Mesendoderm (in vitro differentiated cells): Measurements from ENCODE around the gene SH2B2.

ENCODE experiments used
- DNase-seq: peaks from one replicate; pipeline ENCODE4 v3.0.0; 2013
- H2AK5ac ChIP-seq: 2 replicates; pipeline ENCODE4 v1.6.1; 2013; ENCODE audit warnings: low read length, inconsistent platforms
- H2BK120ac ChIP-seq: 2 replicates; pipeline ENCODE4 v1.6.1; 2013; ENCODE audit warnings: low read depth, mild to moderate bottlenecking, low read length, moderate library complexity, mixed read lengths
- H2BK15ac ChIP-seq: replicated peaks from 2 replicates; pipeline ENCODE4 v1.6.1; 2013; ENCODE audit warnings: low read depth, mild to moderate bottlenecking, moderate library complexity
- H2BK5ac ChIP-seq: 2 replicates; pipeline ENCODE4 v1.6.1; 2013; ENCODE audit warnings: low read length, inconsistent platforms
- H3K18ac ChIP-seq: 2 replicates; pipeline ENCODE4 v1.6.1; 2013; ENCODE audit warnings: mild to moderate bottlenecking, low read length, mixed read lengths
- H3K23ac ChIP-seq: one replicate; pipeline ENCODE4 v1.6.1; 2013; ENCODE audit warnings: low read length
- H3K27ac ChIP-seq: 2 replicates; pipeline ENCODE4 v1.5.1; 2013; ENCODE audit warnings: low read depth, mild to moderate bottlenecking, inconsistent platforms, low read length, moderate library complexity
- H3K27me3 ChIP-seq: 2 replicates; pipeline ENCODE4 v1.6.1; 2013; ENCODE audit warnings: low read length, control low read depth, mild to moderate bottlenecking, inconsistent platforms; ENCODE audit not compliant: insufficient read depth, poor library complexity
- H3K36me3 ChIP-seq: 2 replicates; pipeline ENCODE4 v1.6.1; 2013; ENCODE audit warnings: low read length, inconsistent platforms; ENCODE audit not compliant: control insufficient read depth, insufficient read depth
- H3K4ac ChIP-seq: one replicate; pipeline ENCODE4 v1.6.1; 2013; ENCODE audit warnings: low read depth, mild to moderate bottlenecking, low read length, moderate library complexity
- H3K4me1 ChIP-seq: 2 replicates; pipeline ENCODE4 v1.6.1; 2013; ENCODE audit warnings: low read depth, low read length, inconsistent platforms; ENCODE audit not compliant: control insufficient read depth
- H3K4me2 ChIP-seq: 2 replicates; pipeline ENCODE4 v1.6.1; 2013; ENCODE audit warnings: low read length
- H3K4me3 ChIP-seq: 2 replicates; pipeline ENCODE4 v1.5.1; 2013; ENCODE audit warnings: mild to moderate bottlenecking, low read length
- H3K56ac ChIP-seq: one replicate; pipeline ENCODE4 v1.6.1; 2013; ENCODE audit warnings: low read length
- H3K79me1 ChIP-seq: 2 replicates; pipeline ENCODE4 v1.6.1; 2013; ENCODE audit warnings: low read length, inconsistent platforms
- H3K79me2 ChIP-seq: 2 replicates; pipeline ENCODE4 v1.6.1; 2013; ENCODE audit warnings: mild to moderate bottlenecking, low read length; ENCODE audit not compliant: control insufficient read depth, insufficient read depth
- H3K9ac ChIP-seq: 2 replicates; pipeline ENCODE4 v1.6.1; 2013; ENCODE audit warnings: low read length, inconsistent platforms
- H4K5ac ChIP-seq: one replicate; pipeline ENCODE4 v1.6.1; 2013; ENCODE audit warnings: low read length
- H4K8ac ChIP-seq: one replicate; pipeline ENCODE4 v1.6.1; 2013; ENCODE audit warnings: low read depth, mild to moderate bottlenecking, control low read depth, low read length, moderate library complexity
- WGBS: extraction: QIAGEN DNeasy Blood & Tissue Kit; methylation state at CpG from one replicate; pipeline ENCODE4 v1.1.7; 2013; ENCODE audit warnings: low lambda C conversion rate, missing lambda C conversion rate; ENCODE audit not compliant: insufficient coverage; ENCODE audit errors: extremely low coverage; 5-methylcytosine and 5-hydroxymethylcytosine counted together

Gene SH2B2

DNA sequence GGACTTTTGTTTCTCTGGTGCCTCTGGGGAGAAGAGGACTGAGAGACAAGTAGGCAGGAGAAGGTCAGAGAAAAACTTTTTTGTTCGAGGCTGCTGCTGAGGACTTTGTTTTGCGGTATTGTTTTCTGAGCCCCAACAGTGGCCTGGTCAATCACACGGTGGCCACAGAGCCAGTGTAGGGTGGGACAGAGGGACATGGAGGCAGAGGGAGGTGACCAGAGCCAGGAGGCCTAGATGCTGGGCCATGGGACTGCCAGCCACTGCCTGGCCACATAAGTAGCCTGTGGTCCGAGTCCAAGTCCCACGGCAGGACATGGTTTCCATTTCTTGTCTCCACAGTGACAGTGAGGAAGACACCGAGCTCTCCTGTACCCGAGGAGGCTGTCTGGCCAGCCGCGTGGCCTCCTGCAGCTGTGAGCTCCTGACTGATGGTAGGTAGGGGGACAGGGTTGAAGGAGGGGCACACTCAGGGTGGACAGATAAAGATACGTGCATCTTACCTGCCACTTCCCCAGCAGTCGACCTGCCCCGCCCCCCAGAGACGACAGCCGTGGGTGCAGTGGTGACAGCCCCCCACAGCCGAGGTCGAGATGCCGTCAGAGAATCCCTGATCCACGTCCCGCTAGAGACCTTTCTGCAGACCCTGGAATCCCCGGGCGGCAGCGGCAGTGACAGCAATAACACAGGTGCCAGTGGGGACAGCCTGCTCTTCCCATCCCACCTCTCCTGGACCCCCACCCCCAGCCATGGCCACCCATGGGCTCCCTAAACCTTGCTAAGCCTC, 27.5 kb downstream of the SH2B2 start:
- no peak overlapping the region for H3K4me2 ChIP-seq
- H3K4ac ChIP-seq: no peak overlapping the region
- H2BK15ac ChIP-seq: no peak overlapping the region
- no peak overlapping the region for H4K5ac ChIP-seq
- H2AK5ac ChIP-seq: no peak overlapping the region
- H2BK5ac ChIP-seq: no peak overlapping the region
- no peak overlapping the region for H3K4me3 ChIP-seq
- no peaks in the 10 kb centered on the region for H3K79me2 ChIP-seq
- no peak overlapping the region for H3K27ac ChIP-seq
- no peak overlapping the region for H2BK120ac ChIP-seq
- no peak overlapping the region for H3K18ac ChIP-seq
- no peaks in the 10 kb centered on the region for H3K79me1 ChIP-seq
- DNase-seq: no peak
- H4K8ac ChIP-seq: no peak overlapping the region
- no CpG with 5 or more reads among the region's 22 CpGs for WGBS
- no peaks in the 10 kb centered on the region for H3K4me1 ChIP-seq
- H3K56ac ChIP-seq: no peak overlapping the region
- no peaks in the 10 kb centered on the region for H3K36me3 ChIP-seq
- H3K27me3 ChIP-seq: no peaks in the 10 kb centered on the region
- H3K9ac ChIP-seq: no peak overlapping the region
- H3K23ac ChIP-seq: no peak overlapping the region

DNA sequence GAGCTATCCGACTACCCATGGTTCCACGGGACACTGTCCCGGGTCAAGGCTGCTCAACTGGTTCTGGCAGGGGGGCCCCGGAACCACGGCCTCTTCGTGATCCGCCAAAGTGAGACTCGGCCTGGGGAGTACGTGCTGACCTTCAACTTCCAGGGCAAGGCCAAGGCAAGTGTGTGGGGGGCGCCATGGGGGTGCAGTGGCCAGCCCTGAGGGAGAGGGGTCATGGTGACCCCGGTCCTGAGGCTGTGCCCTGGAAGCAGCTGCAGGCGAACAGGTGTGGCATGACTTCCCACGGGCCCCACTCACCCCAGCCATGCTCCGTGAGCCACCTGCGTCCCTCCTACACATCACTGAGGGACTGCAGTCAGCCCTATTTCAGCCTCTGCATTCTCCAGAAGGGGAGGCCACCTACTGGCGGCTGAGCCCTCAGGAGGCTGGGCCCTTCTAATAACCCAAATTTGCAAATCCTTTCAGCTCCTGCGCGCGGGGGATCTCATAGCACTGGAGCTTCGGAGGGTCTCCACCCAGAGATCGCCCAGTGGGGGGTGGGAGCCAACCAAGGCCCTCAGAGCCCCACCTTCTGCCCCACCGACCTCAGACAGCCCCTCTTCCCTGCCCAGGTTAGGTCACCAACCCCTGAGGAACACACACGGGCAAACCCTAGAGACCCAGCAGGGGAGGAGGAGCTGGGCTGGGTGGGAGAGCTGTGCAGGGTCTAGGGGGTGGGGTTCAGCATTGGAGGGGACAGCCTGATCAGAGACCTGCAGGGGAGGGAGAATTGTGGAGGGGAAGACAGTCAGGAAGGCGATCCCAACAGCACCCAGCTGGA, 30.8 kb downstream of the SH2B2 start:
- DNase-seq: peak; percentile 39
- no peak overlapping the region for H3K18ac ChIP-seq
- H2BK120ac ChIP-seq: no peak overlapping the region
- no peaks in the 10 kb centered on the region for H3K36me3 ChIP-seq
- H3K27ac ChIP-seq: no peak overlapping the region
- H3K27me3 ChIP-seq: no peaks in the 10 kb centered on the region
- H3K23ac ChIP-seq: no peak overlapping the region
- no peak overlapping the region for H2AK5ac ChIP-seq
- no peak overlapping the region for H4K8ac ChIP-seq
- H2BK15ac ChIP-seq: no peak overlapping the region
- no CpG with 5 or more reads among the region's 24 CpGs for WGBS
- no peak overlapping the region for H3K4me3 ChIP-seq
- H3K4ac ChIP-seq: no peak overlapping the region
- no peak overlapping the region for H3K56ac ChIP-seq
- H3K4me2 ChIP-seq: no peak overlapping the region
- no peaks in the 10 kb centered on the region for H3K4me1 ChIP-seq
- H3K79me1 ChIP-seq: no peaks in the 10 kb centered on the region
- no peaks in the 10 kb centered on the region for H3K79me2 ChIP-seq
- H4K5ac ChIP-seq: no peak overlapping the region
- no peak overlapping the region for H3K9ac ChIP-seq
- no peak overlapping the region for H2BK5ac ChIP-seq

DNA sequence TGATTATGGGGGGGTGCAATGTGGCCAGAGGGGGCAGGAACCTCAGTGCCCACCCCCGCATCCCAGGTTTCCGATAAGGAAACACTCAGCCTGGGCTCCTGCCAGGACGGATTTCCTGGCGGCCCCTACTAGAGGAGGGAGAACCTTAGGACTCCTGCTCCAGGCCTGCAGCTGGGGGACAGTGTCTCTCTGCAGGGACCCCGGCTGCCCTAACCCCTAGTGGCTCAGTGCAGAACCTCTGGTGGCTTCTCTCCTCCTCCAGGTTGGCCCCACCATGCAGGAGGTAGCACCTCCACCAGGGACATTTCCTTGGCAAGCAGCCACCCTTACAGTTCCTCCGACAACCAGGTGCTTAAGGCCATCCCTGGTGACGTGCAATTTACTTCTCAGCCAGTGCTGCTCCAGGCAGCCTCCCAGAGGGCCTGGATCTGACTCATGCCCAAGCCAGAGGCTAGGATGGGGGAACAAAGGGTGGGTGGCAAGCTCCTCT, 31.9 kb downstream of the SH2B2 start:
- no peak overlapping the region for H3K4me3 ChIP-seq
- no peaks in the 10 kb centered on the region for H3K36me3 ChIP-seq
- no peak overlapping the region for H3K4ac ChIP-seq
- H3K79me1 ChIP-seq: no peaks in the 10 kb centered on the region
- H3K79me2 ChIP-seq: no peaks in the 10 kb centered on the region
- no peak overlapping the region for H4K8ac ChIP-seq
- no peak overlapping the region for H3K23ac ChIP-seq
- WGBS: no CpG with 5 or more reads among the region's 7 CpGs
- H3K9ac ChIP-seq: no peak overlapping the region
- H3K4me1 ChIP-seq: no peaks in the 10 kb centered on the region
- H4K5ac ChIP-seq: no peak overlapping the region
- no peaks in the 10 kb centered on the region for H3K27me3 ChIP-seq
- H2AK5ac ChIP-seq: no peak overlapping the region
- H2BK5ac ChIP-seq: no peak overlapping the region
- no peak overlapping the region for H2BK120ac ChIP-seq
- peak; percentile 43 for DNase-seq
- H3K27ac ChIP-seq: no peak overlapping the region
- H2BK15ac ChIP-seq: no peak overlapping the region
- H3K56ac ChIP-seq: no peak overlapping the region
- H3K4me2 ChIP-seq: no peak overlapping the region
- no peak overlapping the region for H3K18ac ChIP-seq

DNA sequence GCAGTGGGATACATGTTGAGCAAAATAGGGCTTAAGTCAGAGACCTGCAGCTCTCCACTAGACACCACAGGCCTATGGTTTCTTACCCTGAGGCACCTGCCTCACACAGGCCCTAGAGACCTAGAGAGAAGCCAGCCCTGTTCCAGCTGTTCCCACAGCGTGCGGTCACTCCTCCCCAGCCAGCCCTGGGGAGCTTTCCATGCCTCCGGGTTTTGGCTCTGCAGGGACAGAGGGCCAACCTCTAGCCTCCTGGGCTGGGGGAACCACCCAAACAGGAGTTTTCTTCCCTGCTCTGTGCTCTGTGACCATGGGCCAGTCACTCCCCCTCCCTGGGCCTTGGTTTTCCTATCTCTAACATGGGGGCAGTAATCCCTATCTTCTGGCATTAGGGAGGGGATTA, 33.0 kb downstream of the SH2B2 start:
- no peak overlapping the region for H2BK15ac ChIP-seq
- H4K8ac ChIP-seq: no peak overlapping the region
- H2BK120ac ChIP-seq: no peak overlapping the region
- H3K4me3 ChIP-seq: no peak overlapping the region
- H3K9ac ChIP-seq: no peak overlapping the region
- H3K56ac ChIP-seq: no peak overlapping the region
- no peaks in the 10 kb centered on the region for H3K79me1 ChIP-seq
- no peak overlapping the region for H3K27ac ChIP-seq
- DNase-seq: no peak
- no peak overlapping the region for H3K18ac ChIP-seq
- H3K27me3 ChIP-seq: no peaks in the 10 kb centered on the region
- H3K4me1 ChIP-seq: no peaks in the 10 kb centered on the region
- no peaks in the 10 kb centered on the region for H3K36me3 ChIP-seq
- H3K23ac ChIP-seq: no peak overlapping the region
- no peak overlapping the region for H2BK5ac ChIP-seq
- WGBS: no CpG with 5 or more reads among the region's 3 CpGs
- no peak overlapping the region for H4K5ac ChIP-seq
- H3K79me2 ChIP-seq: no peaks in the 10 kb centered on the region
- H3K4me2 ChIP-seq: no peak overlapping the region
- no peak overlapping the region for H3K4ac ChIP-seq
- no peak overlapping the region for H2AK5ac ChIP-seq

DNA sequence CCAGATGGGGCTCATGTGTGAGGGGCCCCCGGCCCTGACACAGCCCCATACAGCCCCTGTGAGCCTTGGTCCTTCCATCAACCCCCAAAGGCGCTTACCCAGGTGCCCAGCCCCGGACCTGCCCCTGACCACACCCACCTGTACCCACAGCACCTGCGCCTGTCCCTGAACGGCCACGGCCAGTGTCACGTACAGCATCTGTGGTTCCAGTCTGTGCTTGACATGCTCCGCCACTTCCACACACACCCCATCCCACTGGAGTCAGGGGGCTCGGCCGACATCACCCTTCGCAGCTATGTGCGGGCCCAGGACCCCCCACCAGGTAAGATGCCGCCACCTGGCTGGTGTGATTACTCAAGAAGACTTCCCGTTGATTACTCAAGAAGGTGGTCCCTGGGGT, 33.5 kb downstream of the SH2B2 start:
- Histone ChIP-seq H3K79me1 (no peaks in the 10 kb centered on the region), H2BK5ac (no peak overlapping the region), H3K27ac (no peak overlapping the region), H3K23ac (no peak overlapping the region), H2BK15ac (no peak overlapping the region), H3K36me3 (no peaks in the 10 kb centered on the region), H3K9ac (no peak overlapping the region), H4K8ac (no peak overlapping the region), H3K4me2 (no peak overlapping the region), H3K4me3 (no peak overlapping the region), H3K79me2 (no peaks in the 10 kb centered on the region), H3K56ac (no peak overlapping the region), H3K4me1 (no peaks in the 10 kb centered on the region), H3K18ac (no peak overlapping the region), H3K4ac (no peak overlapping the region), H2BK120ac (no peak overlapping the region), H4K5ac (no peak overlapping the region), H2AK5ac (no peak overlapping the region), H3K27me3 (no peaks in the 10 kb centered on the region)
- WGBS: no CpG with 5 or more reads among the region's 14 CpGs
- DNase-seq: no peak
